Daoy (cell line): ENCODE results near the gene ABCB9. TPM values are rescaled to one million over a fixed set of nuclear protein-coding genes. Genes with fewer than 3 reads are reported as not detected.
A peak's percentile ranks its signal among the peaks of the same experiment; 100 is the strongest.
"Not testable (repeated sequence)": the region's sequence is repeated elsewhere in the genome, so short reads cannot be mapped to it uniquely, and the experiment has no call there.

Source experiments
- DNase-seq: peaks from one replicate; pipeline ENCODE4 v3.0.0-alpha.2; 2015; ENCODE audit warnings: low read depth
- total RNA-seq: library from RNA; depleted of rRNA; stranded (reverse); fragments of >200 nt; shearing (Covaris generic); gene quantifications from 2 replicates; pipeline ENCODE4 v1.2.3, GENCODE V29; 2014; rRNA removed

The ABCB9 gene
- 6.4 and 12.4 TPM in 2 replicates for total RNA-seq

DNA sequence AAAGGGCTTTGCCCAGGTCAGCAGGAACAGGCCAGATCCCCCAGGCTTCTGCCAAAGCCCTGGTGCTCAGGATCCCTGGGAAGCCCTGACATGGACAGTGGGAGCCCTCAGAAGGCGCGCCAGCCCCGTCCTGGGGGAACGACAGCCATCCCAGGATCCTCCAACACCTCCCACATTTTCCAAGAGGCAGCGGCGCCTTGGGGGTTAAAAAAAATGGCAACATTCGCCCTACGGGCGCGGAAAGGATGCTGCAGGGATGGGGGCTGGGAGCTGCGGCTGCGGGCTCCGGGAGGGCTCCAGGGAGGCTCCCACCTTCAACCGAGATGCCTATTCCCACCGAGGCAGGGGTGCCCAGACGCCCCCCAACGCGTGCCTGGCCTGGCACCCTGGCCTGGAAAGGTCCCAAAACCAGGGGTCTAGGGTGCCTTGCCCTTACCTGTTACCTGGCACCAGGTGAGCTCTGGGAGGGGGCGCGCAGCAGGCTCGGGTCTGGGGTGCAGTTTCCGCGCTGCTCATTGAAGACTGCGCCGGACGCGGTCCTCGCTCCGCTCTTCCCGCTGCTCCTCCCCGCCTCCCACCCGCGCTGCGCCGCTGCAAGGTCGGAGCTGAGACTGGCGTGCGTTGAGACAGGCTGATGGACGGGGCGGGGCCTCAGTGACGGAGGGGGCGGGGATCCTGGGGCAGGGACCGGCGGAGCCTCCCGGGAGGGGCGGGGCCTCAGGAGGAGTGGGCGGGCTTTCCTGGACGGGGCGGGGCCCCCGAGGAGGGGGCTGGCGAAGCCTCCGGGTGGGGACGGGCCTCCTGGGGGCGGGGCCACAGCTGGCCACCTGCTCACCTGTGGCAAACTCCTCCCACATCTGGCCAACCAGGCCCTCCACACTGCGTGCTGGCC is at the start of gene ABCB9:
Gene ABCB9 (minus strand): TSS at position 613 of the 892 bp plus-strand sequence. CDS start 6,228 bp downstream, outside the sequence.
- peak; percentile 97 for DNase-seq

GRCh38 chr12:123014473-123014872 is 48.2 kb upstream of the ABCB9 start:
- DNase-seq: not testable (repeated sequence)

- DNase-seq: no peak
These were observed 47.2 kb upstream of the ABCB9 start for GRCh38 chr12:123013185-123014095.

DNA sequence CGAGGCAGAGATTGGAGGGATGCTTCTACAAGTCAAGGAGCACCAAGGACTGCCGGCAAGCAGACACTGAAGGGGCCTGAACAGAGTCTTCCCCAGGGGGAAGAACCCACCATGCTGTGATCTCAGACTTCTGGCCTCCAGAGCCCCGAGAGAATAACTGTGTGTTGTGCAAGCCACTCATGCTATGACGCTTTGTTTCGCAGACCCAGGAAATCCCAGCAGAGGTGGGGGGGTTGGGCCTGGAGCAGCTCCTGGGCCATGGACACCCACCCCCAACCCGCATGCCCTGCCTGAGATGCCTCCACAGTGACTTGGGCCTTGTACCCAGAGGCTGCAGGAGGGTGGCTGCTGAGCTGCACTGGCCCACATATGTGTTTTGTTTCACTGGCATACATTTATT is 45.4 kb upstream of the ABCB9 start:
- DNase-seq: no peak

DNA sequence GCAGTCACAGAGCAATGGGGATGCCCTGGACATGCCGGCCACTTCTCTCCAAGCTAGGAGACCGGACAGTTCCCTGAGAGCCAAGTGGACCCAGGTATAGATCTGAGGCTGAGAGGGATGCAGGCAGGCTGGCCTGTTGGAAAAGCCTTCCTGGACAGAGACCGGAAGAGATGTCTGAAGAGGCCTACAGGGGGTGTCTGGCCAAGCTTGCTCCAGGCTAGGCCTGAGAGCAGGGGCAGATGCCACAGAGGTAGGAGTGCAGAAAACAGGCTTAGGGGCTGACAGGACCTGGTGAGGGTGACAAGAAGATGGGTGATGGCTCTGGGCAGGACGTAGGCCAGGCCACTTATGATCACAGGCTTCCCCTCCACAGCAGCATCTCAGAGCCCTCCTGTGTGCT is 44.4 kb upstream of the ABCB9 start:
- no peak for DNase-seq

- DNase-seq: no peak
These were observed 43.8 kb upstream of the ABCB9 start for GRCh38 chr12:123010110-123010509.

DNA sequence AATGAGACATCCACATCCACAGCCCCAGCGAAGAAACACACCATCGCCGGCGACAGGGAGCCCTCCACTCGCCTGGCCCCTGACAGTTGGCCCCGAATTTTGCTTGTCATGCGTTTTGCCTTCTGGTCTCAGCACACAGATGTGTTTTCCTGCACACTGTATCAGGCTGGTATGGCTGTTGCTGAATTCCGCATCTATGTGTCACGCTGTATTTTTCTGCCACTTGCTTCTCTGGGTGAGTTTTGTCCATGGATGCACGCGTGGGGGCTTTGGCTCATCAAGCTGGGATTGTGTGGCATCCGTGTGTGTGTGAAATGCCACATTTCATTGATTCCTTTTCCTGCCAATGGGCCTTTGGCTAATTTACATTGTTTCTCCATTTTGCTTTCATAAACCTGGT is 40.7 kb upstream of the ABCB9 start:
- no peak for DNase-seq

DNA sequence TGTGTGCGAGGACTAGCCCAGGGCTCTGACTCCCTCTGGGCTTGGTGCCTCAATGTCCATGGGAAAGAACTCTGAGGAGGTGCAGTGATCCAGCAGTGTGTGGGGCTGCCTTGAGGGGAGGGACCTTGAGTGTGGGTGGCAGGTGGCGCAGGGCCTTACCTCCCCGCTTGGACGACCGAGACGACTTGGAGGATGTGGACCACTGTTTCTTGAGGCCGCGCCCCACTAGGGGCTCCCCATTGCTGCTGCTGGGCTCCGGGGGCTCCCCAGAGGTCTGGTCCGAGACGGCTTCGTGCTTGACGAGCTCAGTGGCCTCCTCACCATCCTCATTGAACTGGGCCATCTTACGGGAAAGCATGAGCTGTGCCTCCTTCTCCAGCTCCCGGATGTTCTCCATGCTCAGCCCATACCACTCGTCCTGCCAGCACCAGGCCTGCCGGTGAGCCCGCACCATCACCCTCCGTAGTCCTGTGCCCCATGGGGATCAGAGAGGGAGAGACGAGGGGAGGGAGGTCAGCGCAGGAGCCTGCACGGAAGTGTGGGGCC is 38.9 kb upstream of the ABCB9 start:
- DNase-seq: no peak

GRCh38 chr12:123004287-123004686 is 38.0 kb upstream of the ABCB9 start:
- no peak for DNase-seq

DNA sequence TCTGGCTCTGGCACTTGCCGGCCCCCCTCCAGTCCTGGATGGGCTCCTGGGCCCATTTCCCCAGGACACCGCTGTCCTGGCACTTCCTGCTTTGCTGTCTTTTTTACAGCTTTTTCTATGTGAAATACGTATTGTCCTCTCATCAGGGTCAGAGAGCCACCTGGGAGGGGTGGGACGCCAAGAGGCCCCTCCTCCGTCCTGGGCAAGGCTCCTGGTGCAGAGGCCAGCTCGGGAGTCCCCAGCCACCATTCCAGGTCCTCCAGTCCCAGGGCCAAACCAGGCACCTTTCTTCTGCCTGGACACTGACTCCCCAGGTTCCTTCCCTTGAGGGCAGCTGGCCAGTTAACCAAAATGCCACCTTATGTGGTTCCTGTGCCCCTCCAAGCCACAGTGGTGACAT is 37.0 kb upstream of the ABCB9 start:
- no peak for DNase-seq

DNA sequence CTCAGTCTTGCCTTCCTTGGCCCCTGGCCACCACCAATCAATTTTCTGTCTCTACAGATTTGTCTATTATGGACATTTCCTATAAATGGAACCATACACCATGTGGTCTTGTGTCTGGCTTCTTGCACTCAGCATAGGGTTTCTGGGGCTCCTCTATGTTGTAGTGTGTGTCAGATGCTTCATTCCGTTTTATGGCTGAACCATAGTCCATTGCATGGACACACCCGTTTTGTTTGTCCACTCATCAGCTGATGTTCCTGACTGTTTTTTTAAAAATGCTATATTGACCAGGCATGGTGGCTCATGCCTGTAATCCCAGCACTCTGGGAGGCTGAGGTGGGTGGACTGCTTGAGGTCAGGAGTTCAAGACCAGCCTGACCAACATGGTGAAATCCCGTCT is 35.2 kb upstream of the ABCB9 start:
- no peak for DNase-seq

DNA sequence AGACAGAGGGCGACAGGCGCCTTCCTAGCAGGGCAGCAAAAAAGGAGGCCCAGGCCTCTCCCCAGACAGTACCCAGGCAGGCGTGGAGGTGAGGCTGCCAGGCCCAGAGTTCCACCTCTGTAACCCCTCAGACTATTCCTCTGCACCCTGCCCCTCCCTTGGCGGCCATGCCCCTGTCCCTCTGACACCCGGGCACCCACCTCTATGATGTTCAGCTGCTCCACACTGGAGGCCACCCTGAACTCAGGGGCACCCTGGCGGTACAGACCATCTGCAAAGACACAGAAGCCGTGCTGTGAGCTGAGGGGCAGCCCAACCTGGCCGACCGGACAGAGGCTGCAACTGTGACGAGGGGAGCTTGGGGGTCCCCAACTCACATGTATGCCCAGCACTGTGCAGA is 34.3 kb upstream of the ABCB9 start:
- no peak for DNase-seq

DNA sequence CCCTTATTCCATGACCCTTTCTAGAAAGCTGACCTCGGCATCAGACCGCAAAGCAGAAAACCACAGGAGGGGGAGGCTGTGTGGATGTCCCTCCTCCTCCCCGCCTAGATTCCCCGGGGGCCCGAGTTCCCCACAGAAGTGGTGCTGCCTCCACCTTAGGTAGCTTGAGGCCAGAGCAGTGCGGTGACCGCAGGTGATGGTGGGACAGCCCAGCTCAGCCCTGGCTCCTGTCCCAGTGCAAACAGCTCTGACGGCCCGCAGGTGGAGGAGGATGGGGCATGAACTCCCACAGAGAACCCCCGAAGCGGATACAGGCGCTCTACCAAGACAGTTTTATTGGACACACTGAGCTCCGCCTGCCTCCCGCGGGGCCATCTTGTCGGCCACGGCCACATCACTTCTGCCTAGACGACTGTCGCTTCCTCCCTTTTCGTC is 33.7 kb upstream of the ABCB9 start:
- DNase-seq: no peak

DNA sequence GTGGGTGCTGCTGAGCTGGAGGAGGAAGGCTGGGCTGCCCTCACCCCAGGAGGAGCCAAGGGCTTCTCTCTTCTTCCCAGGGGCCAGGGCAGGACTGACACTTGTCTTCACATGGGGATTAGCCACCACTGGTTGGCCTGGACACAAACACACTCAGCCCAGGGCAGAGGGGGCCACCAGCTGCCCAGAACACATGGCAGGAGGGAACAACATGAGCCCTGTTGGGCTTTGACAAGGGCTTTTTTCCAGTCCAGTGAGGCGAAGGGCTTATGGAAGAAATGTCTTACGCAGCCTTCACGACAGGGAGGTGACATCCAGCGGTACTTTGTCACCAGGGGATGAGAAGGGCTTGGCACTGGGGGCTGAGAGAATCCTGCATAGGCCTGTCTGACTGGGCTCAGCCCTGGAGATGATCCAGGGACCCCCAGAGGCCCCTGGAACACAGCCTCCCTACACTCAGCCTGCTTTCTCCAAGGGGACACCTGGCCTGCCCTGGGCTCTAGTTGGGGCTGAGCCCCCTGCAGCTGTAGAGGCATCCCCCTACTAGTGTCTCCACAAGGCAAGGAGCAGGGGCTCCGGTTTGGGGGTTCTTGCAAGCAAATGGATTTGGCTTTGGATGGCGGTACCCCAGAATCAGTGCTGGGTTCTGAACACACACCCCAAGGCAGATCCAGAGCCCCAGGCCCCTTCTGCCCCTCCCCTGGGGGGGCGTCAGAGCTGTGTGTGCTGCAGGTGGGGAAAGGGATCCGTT is 33.1 kb upstream of the ABCB9 start:
- DNase-seq: no peak

GRCh38 chr12:122998316-122998715 is 32.1 kb upstream of the ABCB9 start:
- DNase-seq: no peak

- no peak for DNase-seq
These were observed 31.3 kb upstream of the ABCB9 start for GRCh38 chr12:122997343-122998250.

GRCh38 chr12:122996621-122997342 is 30.5 kb upstream of the ABCB9 start:
- DNase-seq: no peak

DNA sequence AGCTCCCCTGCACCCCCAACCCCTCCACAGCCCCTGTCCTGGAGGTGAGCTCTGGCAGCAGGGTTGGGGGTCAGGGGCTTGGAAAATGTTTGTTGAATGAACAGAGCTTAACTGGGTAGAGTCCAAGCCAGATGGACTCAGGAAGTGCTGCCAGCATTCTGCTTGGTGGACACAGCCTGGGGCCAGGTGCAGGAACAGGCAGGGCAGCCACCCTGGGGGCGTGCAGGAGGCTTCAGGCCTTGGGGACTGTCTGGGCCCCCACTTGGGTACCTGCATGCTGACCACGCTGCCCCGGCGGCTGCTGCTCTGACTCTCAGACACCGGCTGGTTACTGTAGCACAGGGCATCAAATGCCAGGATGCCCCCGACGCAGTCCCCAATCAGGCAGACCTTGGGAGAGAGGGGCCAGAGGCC is 29.9 kb upstream of the ABCB9 start:
- DNase-seq: no peak

DNA sequence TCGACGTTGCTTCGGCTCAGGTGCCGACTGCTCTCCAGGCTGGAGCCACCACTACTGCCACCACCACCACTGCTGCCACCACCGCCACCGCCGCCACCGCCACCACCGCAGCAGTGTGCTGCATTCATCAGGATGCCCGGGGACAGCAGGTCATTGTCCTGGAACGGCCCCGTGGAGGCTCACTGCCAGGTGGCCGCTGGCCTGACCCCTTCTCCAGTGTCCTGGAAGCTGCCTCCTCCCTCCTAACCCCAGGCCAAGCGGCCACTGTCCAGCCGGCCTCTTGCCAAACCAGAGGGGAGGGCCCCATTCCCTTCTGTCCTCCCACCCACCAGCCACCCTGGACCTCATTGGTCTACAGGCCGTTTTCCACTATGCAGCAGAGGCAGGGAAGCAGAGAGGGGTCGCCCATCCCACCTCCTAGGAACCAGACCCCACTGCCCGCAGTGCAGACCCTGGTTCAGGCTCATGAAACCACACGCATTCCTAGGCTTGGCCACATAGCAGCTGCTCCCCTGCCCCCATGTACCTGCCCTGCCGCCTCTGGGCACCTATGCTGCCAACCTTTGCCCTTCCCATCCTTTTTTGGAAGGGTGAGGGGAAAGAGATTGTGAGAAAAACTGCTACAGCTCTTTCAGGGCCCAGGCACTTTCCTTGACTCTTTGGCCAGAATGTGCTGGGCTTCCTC is 29.4 kb upstream of the ABCB9 start:
- DNase-seq: no peak
